ENCODE data around the gene MRC1. TPM values are rescaled to one million over a fixed set of nuclear protein-coding genes. Genes with fewer than 3 reads are reported as not detected.

The MRC1 gene
- total and polyA plus RNA-seq, 2 donors (not counting 1 experiment from before 2014, with no cell fraction given): 0.12 TPM; not detected in 1

DNA sequence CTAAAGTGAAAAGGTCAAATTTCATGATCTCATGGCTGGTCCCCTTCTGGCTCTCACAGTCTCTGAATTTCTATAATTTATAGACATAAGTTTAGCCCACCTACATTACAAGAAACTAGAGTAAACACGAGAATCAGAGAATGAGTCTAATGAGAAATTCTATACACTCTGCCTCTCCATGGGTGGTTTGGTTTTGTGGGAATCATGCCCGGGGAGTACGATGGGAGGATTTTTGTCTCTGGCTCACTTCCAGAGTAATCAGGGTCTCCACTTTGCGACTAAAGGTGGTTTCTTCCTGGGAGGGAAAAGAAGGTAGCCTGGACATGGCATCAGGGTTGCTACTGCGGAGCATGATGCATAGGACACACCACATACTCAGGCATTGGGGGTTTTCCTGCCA is 69.7 kb downstream of the MRC1 start:
- TF ChIP-seq, protein P1, sequence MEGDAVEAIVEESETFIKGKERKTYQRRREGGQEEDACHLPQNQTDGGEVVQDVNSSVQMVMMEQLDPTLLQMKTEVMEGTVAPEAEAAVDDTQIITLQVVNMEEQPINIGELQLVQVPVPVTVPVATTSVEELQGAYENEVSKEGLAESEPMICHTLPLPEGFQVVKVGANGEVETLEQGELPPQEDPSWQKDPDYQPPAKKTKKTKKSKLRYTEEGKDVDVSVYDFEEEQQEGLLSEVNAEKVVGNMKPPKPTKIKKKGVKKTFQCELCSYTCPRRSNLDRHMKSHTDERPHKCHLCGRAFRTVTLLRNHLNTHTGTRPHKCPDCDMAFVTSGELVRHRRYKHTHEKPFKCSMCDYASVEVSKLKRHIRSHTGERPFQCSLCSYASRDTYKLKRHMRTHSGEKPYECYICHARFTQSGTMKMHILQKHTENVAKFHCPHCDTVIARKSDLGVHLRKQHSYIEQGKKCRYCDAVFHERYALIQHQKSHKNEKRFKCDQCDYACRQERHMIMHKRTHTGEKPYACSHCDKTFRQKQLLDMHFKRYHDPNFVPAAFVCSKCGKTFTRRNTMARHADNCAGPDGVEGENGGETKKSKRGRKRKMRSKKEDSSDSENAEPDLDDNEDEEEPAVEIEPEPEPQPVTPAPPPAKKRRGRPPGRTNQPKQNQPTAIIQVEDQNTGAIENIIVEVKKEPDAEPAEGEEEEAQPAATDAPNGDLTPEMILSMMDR (IDR thresholded peaks at IDR 0.05): no peak
- TF ChIP-seq EZH2 (IDR thresholded peaks at IDR 0.05; ENCODE audit: borderline replicate concordance, insufficient read depth, low read depth, low read length, poor library complexity, severe bottlenecking): no peak
- Mint-ChIP-seq H3K27me3 (no peaks in the 10 kb centered on the region), H3K4me3 (no peak overlapping the region), H3K4me1 (no peaks in the 10 kb centered on the region), H3K9me3 (ENCODE audit: insufficient read depth) (no peaks in the 10 kb centered on the region), H3K27ac (no peak overlapping the region)
- ChIA-PET POLR2A (no interaction called here), CTCF (no interaction called here)
- ATAC-seq (ENCODE audit: low read depth) (no peak), DNase-seq (no peak)
- Histone ChIP-seq H3K9ac (ENCODE audit: low read length) (no peak overlapping the region), H3K9me3 (ENCODE audit: control extremely low read depth in 1 of 3, control insufficient read depth in 2 of 3, insufficient read depth in 1 of 3, low read length in 2 of 3) (peaks cover 0 to 7% (median 0%) of the 10 kb centered on the region in 3 donors), H2AFZ (ENCODE audit: insufficient read depth, low read depth, low read length, poor library complexity, severe bottlenecking) (no peak overlapping the region), H3K79me2 (ENCODE audit: control insufficient read depth, insufficient read depth, low read length) (no peaks in the 10 kb centered on the region), H3K4me1 (ENCODE audit: control insufficient read depth in 2 of 2, insufficient read depth in 2 of 2, low read length in 2 of 2) (no peaks in the 10 kb centered on the region), H3K4me2 (replicated peaks; ENCODE audit: low read depth, low read length, poor library complexity, severe bottlenecking) (no peak overlapping the region), H3K36me3 (replicated peaks in 1 of 2; ENCODE audit: control extremely low read depth in 1 of 2, control insufficient read depth in 1 of 2, extremely low read depth in 1 of 2, insufficient read depth in 2 of 2, low read length in 1 of 2) (no peaks in the 10 kb centered on the region), H3K4me3 (ENCODE audit: control extremely low read depth in 1 of 5, extremely low read depth in 1 of 5, insufficient read depth in 1 of 5, low read depth in 2 of 5, low read length in 4 of 5) (no peak overlapping the region), H4K20me1 (ENCODE audit: control insufficient read depth, insufficient read depth, low read length, poor library complexity, severe bottlenecking) (no peaks in the 10 kb centered on the region), H3K27ac (ENCODE audit: low read length in 2 of 2) (no peak overlapping the region), H3K27me3 (replicated peaks in 1 of 4; ENCODE audit: control extremely low read depth in 1 of 4, control insufficient read depth in 3 of 4, insufficient read depth in 4 of 4, low read length in 3 of 4) (no peaks in the 10 kb centered on the region)
- intact Hi-C loops (cut with micrococcal nuclease): no loop called here
- 100% methylated on average over 2 of the region's 5 CpGs for WGBS (ENCODE audit: insufficient coverage)

DNA sequence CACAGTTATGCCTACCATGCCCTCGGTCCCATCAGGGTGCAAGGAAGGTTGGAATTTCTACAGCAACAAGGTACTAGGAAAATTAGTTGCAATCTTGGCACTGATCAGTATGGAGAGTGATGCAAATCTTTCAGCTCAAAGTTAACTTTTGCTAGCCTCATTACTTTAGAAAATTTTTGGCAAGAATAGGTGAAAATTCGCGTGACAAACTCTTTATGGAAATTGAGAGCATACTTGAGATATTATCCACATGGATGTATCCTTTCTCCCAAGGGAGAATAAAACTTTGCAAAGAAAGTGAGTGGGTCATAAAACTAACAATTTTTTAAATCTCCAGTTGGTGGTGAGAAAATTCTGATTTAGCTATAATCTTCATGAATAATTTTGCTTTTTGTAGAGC is 71.5 kb downstream of the MRC1 start:
- no peaks in the 10 kb centered on the region for H3K4me1 ChIP-seq (ENCODE audit: control insufficient read depth in 2 of 2, insufficient read depth in 2 of 2, low read length in 2 of 2)
- no peaks in the 10 kb centered on the region for H3K4me1 Mint-ChIP-seq
- no peak for ATAC-seq (ENCODE audit: low read depth)
- no peaks in the 10 kb centered on the region for H3K27me3 Mint-ChIP-seq
- no peak overlapping the region for H3K4me3 Mint-ChIP-seq
- ChIA-PET CTCF (no interaction called here), POLR2A (no interaction called here)
- H3K27ac Mint-ChIP-seq: no peak overlapping the region
- H3K27me3 ChIP-seq (replicated peaks in 1 of 4; ENCODE audit: control extremely low read depth in 1 of 4, control insufficient read depth in 3 of 4, insufficient read depth in 4 of 4, low read length in 3 of 4): no peaks in the 10 kb centered on the region
- intact Hi-C loops (cut with micrococcal nuclease): no loop called here
- WGBS (ENCODE audit: insufficient coverage): no CpG with 5 or more reads among the region's 3 CpGs
- TF ChIP-seq EZH2 (IDR thresholded peaks at IDR 0.05; ENCODE audit: borderline replicate concordance, insufficient read depth, low read depth, low read length, poor library complexity, severe bottlenecking): no peak
- TF ChIP-seq, protein P1 (IDR thresholded peaks at IDR 0.05): no peak
- H3K9me3 Mint-ChIP-seq (ENCODE audit: insufficient read depth): no peaks in the 10 kb centered on the region
- no peak overlapping the region for H3K27ac ChIP-seq (ENCODE audit: low read length in 2 of 2)
- no peaks in the 10 kb centered on the region for H3K36me3 ChIP-seq (replicated peaks in 1 of 2; ENCODE audit: control extremely low read depth in 1 of 2, control insufficient read depth in 1 of 2, extremely low read depth in 1 of 2, insufficient read depth in 2 of 2, low read length in 1 of 2)
- H3K9me3 ChIP-seq (ENCODE audit: control extremely low read depth in 1 of 3, control insufficient read depth in 2 of 3, insufficient read depth in 1 of 3, low read length in 2 of 3): peaks cover 2 to 13% (median 5%) of the 10 kb centered on the region in 3 donors
- H2AFZ ChIP-seq (ENCODE audit: insufficient read depth, low read depth, low read length, poor library complexity, severe bottlenecking): no peak overlapping the region
- H3K4me2 ChIP-seq (replicated peaks; ENCODE audit: low read depth, low read length, poor library complexity, severe bottlenecking): no peak overlapping the region
- no peak for DNase-seq
- H3K9ac ChIP-seq (ENCODE audit: low read length): no peak overlapping the region
- H3K4me3 ChIP-seq (ENCODE audit: control extremely low read depth in 1 of 5, extremely low read depth in 1 of 5, insufficient read depth in 1 of 5, low read depth in 2 of 5, low read length in 4 of 5): no peak overlapping the region
- H3K79me2 ChIP-seq (ENCODE audit: control insufficient read depth, insufficient read depth, low read length): no peaks in the 10 kb centered on the region
- no peaks in the 10 kb centered on the region for H4K20me1 ChIP-seq (ENCODE audit: control insufficient read depth, insufficient read depth, low read length, poor library complexity, severe bottlenecking)

Measured in B cell (primary cell).